GM12892 (cell line): ENCODE measurements around the gene ACADVL.

Source experiments
- POLR2A ChIP-seq: IDR thresholded peaks from 2 replicates; pipeline ENCODE4 v1.6.1; 2011; ENCODE audit warnings: low read depth, low read length, control low read depth
- TAF1 ChIP-seq: IDR thresholded peaks from 2 replicates; pipeline ENCODE4 v1.6.1; 2011; ENCODE audit warnings: low read depth, mild to moderate bottlenecking, control low read depth, low read length, borderline replicate concordance

GRCh38 chr17:7191069-7191468, 28.7 kb upstream of the ACADVL start:
- no peak for TF ChIP-seq TAF1
- TF ChIP-seq POLR2A, result no peak
